GM04504 (cell line): ENCODE measurements around the gene CMPK1.
A peak's percentile ranks its signal among the peaks of the same experiment; 100 is the strongest.

Experiments used
- DNase-seq: peaks from one replicate; pipeline ENCODE4 v3.0.0-alpha.2; 2012; ENCODE audit warnings: low read depth

Gene CMPK1

DNA sequence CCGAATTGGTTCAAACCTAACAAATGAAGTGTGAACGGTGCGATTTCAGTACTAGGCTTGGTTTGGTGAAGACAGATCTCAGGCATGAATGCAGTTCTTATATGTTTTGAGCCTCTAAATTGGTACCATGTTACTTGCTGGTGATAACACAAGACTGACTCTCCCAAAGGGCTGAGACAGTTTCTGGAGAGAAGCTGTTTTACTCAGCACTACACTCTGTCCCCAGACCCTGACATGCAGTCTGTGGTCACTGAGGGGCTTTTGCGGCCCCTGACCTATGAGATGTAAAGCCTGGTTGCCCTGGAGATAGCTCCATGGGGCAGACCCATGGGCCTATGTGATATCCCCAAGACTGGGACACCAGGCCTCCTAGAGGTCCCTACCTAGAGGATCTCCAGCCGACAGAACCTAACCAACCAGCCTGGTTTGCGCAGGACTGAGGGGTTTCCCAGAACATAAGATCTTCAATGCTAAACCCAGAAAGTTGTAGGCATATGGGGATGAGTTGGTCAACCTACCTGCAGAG is 63.1 kb downstream of the CMPK1 start:
- DNase-seq, result no peak

- DNase-seq, result no peak
These were observed 65.7 kb downstream of the CMPK1 start for GRCh38 chr1:47399138-47399845.

- DNase-seq, result no peak
These were observed 66.2 kb downstream of the CMPK1 start for GRCh38 chr1:47399846-47400155.

GRCh38 chr1:47401761-47402160 is 68.2 kb downstream of the CMPK1 start:
- no peak for DNase-seq

GRCh38 chr1:47402591-47402990 is 69.0 kb downstream of the CMPK1 start:
- DNase-seq, result no peak

GRCh38 chr1:47403321-47403910 is 69.8 kb downstream of the CMPK1 start:
- no peak for DNase-seq

DNA sequence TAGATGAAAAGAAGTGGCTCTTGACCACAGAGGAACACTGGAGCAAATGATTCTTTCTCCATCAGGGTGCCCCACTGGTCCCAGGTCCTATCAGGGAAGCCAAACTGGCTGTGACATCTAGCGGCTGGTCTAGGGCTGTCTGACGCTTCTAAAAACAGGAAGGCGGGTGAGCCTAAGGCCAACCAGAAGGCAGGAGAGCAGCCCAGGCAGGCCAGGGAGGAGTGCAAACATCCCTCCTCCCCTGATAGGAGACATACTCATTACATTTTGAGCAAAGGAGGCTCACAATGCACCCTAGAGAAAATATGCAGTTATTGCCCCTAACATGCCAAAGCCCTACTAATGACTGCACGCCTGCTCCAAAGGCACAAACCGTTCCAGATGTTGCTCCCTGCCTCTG is 72.1 kb downstream of the CMPK1 start:
- DNase-seq, result no peak

DNA sequence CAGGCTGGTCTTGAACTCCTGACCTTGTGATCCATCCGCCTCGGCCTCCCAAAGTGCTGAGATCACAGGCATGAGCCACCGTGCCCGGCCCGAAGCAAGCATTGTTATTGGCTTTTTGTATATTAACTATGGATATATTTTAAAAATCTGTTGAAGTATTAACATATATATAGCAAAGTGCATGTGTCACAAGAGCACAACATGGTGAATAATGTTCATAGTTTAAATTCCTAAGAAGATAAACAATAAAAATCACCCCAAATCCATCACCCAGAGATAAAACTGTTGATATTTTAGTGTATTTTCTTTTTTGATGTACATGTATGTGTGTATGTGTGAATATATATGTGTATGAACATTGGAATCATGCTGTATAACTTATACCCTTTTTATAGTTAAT is 73.4 kb downstream of the CMPK1 start:
- DNase-seq, result no peak

- DNase-seq, result no peak
These were observed 73.9 kb downstream of the CMPK1 start for GRCh38 chr1:47407481-47407880.

DNA sequence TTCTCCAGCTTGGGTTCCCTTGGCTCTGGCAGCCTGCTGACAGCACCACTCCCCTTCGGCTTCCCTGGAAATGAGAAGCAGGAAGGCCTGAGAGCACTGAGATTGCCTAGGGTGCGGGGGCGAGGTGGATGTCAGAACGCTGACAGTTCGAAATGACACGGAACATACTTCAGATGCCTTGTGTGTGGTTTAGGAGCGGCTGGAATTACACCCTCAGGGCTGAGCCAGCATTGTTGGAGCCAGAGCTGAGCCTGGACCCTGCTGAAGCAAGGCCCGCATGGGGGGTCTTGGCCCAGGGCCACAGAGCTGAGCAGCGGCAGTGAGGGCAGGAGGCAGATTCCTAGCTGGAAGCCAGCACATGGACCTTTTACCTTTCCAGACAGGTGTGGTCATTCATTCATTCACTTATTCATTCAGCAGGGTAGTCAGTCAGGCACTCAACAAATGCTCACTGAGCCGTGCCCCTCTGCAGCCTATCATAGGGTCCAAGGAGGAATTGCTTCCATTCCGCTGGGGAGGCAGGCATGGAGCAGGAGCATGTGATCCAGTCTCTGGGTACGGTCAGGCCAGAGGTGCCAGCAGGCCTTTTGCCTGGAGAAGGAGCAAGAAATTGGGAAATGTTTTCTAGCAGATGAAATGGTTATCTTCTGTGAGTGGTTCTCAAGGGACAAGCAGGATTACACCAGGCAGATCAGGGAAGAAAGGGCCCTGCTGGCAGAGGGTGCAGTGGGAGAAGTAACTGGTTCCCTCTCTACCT is 75.9 kb downstream of the CMPK1 start:
- peak; percentile 52 for DNase-seq

DNA sequence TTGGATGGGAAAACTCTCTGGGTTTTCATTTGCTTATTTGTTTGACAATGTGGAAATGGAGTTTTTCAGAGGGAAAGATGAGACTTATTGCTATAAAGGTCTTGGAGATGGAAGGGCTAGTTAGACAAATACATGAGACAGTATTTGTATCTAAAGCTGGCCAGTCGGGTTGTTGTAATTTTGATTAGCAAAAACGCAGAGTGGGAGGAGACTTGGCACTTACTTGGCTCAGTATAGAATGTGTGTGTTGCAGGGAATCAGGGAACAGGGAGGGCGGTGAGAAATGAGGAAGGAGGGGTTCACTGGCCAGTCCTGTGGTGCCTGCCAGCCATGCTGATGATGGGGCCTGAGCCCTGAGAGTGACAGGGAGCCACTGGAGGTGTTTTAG is 76.5 kb downstream of the CMPK1 start:
- no peak for DNase-seq

DNA sequence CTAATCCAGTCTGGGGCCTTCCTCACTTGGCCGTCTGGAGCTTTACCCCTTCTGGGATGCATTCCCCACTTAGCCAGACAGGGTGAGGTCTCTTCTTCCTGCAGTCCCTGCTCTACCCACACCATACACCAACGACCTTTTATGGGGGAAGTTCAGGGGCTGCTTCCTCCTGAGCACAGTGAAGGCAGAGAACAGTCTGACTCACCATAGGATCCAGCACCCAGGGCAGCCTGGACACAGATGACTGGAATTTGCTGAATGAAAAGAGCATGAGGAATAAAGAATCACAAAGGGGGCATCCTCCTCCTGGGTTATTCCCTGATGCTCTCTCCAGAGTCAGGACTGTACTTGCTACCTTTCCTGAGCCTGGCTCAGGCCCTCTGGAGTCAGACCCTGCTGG is 77.8 kb downstream of the CMPK1 start:
- no peak for DNase-seq

- DNase-seq, result no peak
These were observed 78.8 kb downstream of the CMPK1 start for GRCh38 chr1:47412437-47412836.

DNA sequence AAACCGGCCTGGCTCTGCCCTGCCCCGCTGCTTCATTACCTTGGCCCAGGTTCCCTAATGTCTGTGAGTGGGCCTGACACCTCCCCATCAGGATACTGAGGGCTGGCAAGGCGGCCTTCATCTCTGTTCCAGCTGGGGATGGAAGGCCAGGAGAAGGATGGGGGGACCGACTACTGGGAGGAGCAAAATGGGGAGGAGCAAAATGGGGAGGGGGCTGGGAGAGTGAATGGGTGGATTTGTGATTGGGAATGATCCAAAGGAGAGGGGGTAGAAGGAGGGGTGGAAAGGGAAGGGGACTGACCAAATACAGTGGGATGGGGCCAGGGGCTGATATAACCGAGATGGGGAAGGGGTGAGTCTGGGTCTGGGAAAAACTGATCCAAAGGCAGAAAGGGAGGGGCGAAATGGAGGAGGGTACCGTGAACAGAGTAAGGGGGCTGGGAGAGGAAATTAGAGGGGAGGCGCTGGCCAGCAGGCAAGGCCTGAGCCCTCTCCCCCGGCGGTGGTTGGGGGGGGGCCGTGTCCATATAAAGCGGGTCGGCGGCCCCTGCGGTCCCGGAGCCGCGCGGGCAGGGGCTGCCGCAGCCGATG is 82.2 kb downstream of the CMPK1 start, which contains the start of gene FOXE3:
TSS of gene FOXE3 (plus strand) at position 558 of the 591 bp plus-strand sequence. CDS start at position 589, 31 bp downstream.
- no peak for DNase-seq

DNA sequence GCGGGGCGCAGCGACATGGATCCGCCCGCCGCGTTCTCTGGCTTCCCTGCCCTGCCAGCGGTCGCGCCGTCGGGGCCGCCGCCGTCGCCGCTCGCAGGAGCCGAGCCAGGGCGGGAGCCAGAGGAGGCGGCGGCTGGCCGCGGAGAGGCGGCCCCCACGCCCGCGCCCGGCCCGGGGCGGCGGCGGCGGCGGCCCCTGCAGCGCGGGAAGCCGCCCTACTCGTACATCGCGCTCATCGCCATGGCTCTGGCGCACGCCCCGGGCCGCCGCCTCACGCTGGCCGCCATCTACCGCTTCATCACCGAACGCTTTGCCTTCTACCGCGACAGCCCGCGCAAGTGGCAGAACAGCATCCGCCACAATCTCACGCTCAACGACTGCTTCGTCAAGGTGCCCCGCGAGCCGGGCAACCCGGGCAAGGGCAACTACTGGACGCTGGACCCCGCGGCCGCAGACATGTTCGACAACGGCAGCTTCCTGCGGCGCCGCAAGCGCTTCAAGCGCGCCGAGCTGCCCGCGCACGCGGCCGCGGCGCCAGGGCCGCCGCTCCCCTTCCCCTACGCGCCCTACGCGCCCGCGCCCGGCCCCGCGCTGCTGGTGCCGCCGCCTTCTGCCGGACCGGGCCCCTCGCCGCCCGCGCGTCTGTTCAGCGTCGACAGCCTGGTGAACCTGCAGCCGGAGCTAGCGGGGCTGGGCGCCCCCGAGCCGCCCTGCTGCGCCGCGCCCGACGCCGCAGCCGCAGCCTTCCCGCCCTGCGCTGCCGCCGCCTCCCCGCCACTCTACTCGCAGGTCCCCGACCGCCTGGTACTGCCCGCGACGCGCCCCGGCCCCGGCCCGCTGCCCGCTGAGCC is 83.0 kb downstream of the CMPK1 start:
- DNase-seq, result no peak

DNA sequence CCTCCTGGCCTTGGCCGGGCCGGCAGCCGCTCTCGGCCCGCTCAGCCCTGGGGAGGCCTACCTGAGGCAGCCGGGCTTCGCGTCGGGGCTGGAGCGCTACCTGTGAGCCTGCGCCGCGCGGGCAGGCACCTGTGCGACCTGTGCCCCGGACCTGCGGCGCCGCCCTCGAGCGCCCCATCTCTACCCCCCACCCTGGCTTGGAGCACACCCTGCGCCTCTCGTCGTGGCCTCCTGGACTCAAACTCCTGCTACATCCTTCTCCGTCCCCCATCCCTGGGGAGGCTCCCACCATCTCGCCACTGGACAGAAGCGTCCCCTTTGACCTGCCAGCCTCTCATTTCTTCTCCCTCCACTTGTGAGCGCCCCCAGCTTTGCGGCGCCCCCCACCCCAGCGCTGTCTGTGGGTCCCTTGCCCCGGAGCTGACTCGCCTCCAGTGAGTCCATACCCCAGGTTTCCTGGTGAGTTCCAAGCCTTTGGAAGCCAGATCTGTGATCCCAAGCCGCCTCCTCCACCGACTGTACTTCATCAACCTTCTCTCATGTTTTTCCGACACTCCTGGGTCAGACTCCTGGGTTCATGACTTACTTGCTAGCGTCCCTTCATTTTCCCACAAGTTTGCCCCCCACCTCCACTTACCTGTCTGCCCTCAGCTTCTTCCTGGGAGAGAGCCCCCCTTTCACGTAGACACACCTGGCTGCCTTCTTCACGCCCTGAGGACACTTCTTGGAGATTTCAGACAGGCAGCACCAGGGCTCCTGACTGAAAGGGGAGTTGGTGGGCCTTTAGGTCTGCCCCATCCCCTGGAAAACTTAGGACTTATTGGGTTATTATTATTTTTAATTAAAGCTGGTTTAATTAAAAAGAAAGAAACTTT is 83.8 kb downstream of the CMPK1 start:
- no peak for DNase-seq

- DNase-seq, result no peak
These were observed 84.5 kb downstream of the CMPK1 start for GRCh38 chr1:47418122-47418521.

DNA sequence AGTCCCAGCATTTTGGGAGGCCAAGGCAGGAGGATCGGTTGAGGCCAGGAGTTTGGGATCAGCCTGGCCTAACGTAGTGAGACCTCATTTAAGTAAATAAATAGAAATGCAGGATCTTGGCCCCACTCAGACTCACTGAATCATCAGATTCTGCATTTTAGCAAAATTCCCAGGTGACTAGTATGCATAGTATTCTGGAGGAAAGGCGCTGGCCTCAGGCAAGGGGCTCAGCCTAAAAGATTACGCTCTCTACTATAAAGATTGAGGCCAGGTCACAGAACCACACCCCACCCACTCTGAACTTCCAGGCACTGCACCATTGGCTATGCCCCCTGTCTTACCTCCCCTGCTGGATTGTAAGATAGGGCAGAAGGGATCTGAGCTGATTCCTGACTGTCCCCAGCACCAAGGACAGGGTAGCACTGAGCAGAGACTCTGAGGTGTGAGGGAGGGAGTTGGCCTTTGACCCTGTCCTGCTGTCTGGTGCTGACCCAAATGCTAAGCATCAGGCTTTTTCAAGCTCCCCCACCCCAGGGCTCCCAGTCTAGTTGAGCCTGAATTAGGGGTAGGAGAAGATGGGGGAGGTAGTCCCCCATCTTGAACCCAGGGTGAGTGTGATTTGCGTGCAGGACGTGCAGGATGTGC is 85.2 kb downstream of the CMPK1 start:
- no peak for DNase-seq

DNA sequence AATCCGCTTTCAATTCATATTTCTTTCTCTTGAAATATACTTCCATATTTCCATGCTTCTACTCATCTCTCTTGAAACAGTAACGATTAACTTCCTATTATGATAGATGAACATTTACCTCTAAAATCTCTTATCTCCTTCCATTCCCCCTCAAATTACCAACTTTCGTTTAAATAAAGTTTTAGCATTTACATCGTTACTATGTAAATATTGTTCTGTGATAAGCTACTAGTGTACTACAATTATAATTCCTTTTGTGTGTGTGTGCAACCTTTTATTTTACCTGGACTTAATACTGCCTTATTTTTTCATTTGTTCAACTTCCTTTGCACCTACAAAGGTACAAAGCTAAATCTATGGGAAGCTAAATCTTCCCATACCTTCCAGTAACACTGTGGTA is 87.0 kb downstream of the CMPK1 start:
- no peak for DNase-seq

- DNase-seq, result no peak
These were observed 90.3 kb downstream of the CMPK1 start for GRCh38 chr1:47423872-47424271.
